Loucy (cell line): ENCODE measurements around the gene SLC44A1.

Experiments used
- EZH2phosphoT487 ChIP-seq: fragments of 200-600 bp; IDR thresholded peaks from 2 replicates; pipeline ENCODE4 v1.6.1; 2018; ENCODE audit warnings: antibody characterized with exemption, mild to moderate bottlenecking, moderate library complexity, borderline replicate concordance
- TF ChIP-seq, protein P1 (sequence below): fragments of 200-600 bp; sonication (generic); conservative IDR thresholded peaks from 2 replicates; pipeline ENCODE4 v1.5.1; 2014; ENCODE audit warnings: mild to moderate bottlenecking, antibody characterized with exemption, low read length

DNA sequence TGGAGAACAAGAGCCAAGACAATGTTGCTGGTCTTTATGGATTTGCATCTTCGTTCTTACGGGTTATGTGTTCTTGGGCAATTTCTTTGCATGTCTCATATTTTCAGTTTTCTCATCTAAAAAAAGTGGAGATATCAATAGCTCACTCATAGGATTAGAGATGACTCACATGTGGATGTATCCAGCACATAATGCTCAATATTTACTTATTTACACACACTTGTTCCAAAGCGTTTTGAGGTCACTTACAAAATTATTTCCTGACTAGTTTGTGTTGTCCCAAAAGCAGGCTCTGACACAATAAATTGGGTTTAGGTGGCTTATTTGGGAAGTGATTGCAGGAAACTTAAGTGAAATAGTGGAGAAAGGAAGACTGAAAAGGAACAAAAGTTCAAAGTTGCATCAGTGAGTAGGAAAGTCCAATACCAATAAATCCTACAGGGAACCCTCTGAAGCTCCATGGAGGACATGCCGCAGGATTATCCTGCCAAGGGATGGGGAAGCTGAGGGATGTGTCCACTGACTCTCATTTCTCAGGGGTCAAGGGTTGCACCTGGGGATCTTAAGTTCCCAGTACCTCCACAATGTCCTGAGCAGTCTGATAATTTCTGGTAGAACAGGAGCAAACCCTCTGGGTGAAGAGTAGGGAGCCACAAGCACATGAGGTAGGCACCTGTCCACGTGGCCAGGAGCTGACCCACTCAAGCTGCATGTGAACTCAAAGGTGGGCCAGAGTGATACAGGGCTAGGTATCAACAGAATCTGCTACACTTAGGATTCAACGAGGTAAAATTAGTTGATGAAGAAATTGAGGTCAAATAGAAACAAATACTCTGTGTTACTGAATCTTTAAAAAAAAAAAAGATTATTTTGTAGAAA is 37.4 kb upstream of the SLC44A1 start:
- TF ChIP-seq, protein P1, sequence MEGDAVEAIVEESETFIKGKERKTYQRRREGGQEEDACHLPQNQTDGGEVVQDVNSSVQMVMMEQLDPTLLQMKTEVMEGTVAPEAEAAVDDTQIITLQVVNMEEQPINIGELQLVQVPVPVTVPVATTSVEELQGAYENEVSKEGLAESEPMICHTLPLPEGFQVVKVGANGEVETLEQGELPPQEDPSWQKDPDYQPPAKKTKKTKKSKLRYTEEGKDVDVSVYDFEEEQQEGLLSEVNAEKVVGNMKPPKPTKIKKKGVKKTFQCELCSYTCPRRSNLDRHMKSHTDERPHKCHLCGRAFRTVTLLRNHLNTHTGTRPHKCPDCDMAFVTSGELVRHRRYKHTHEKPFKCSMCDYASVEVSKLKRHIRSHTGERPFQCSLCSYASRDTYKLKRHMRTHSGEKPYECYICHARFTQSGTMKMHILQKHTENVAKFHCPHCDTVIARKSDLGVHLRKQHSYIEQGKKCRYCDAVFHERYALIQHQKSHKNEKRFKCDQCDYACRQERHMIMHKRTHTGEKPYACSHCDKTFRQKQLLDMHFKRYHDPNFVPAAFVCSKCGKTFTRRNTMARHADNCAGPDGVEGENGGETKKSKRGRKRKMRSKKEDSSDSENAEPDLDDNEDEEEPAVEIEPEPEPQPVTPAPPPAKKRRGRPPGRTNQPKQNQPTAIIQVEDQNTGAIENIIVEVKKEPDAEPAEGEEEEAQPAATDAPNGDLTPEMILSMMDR = no peak
- TF ChIP-seq EZH2phosphoT487 = no peak
